Activated naive CD4-positive, alpha-beta T cell treated with anti-CD3 and anti-CD28 coated beads, Interleukin-2, amount 50 U/mL, for 24 hours (primary cell): ENCODE results near the gene EPG5.

Source experiments
- H3K27ac Mint-ChIP-seq: one replicate; pipeline ENCODE4 v1.8.0; 2021; ENCODE audit warnings: mild to moderate bottlenecking, mixed read lengths
- H3K27me3 Mint-ChIP-seq: one replicate; pipeline ENCODE4 v1.8.0; 2021; ENCODE audit warnings: mixed read lengths
- H3K36me3 Mint-ChIP-seq: one replicate; pipeline ENCODE4 v1.8.0; 2021; ENCODE audit warnings: mixed read lengths
- H3K4me1 Mint-ChIP-seq: one replicate; pipeline ENCODE4 v1.8.0; 2021; ENCODE audit warnings: mixed read lengths
- H3K4me3 Mint-ChIP-seq: one replicate; pipeline ENCODE4 v1.8.0; 2021; ENCODE audit warnings: mild to moderate bottlenecking, mixed read lengths
- H3K9me3 Mint-ChIP-seq: one replicate; pipeline ENCODE4 v1.8.0; 2021; ENCODE audit warnings: mixed read lengths

EPG5 gene

DNA sequence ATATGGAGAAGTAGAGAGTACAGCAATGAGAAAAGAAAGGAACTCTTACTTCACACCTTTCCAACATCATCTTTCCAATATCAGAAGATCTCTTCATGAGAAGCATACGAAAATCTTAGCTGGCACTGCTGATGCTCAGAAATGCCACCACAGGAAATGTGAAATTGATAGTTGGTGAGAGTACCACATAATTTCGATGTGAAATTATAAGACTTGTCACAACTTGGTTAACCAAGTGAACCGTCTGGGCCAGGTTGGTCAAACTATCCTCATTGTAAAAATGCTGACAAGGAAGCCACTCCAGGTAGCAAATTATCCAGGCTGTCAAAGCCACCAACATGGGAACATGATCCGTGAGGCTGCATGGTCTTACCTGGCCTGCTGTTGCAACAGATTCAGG lies 66.5 kb downstream of the EPG5 start:
- Mint-ChIP-seq H3K4me3 (no peak overlapping the region), H3K4me1 (no peaks in the 10 kb centered on the region), H3K27me3 (no peaks in the 10 kb centered on the region), H3K9me3 (no peaks in the 10 kb centered on the region), H3K27ac (no peak overlapping the region), H3K36me3 (peaks cover 21% of the 10 kb centered on the region)

DNA sequence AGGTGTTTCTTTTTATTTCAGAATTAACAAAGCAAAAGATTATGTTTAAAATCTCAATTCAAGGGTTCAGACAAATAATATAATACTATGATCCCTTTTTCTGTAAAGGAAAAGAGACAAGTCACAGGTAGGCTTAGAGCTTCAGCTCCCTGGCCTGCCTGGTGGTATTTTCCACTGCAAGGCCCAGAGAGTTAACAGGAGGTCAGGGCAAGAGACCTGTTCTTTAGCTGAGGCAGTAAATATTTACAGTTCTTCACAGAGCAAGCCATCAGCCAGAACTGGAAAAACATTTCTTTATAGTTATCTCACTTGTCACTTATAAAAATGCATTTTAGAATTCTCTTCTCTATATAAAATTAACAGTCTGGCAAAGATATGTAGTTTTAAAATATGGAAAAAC lies 70.1 kb downstream of the EPG5 start:
- no peak overlapping the region for H3K27ac Mint-ChIP-seq
- no peaks in the 10 kb centered on the region for H3K9me3 Mint-ChIP-seq
- H3K36me3 Mint-ChIP-seq, result peaks cover 25% of the 10 kb centered on the region

DNA sequence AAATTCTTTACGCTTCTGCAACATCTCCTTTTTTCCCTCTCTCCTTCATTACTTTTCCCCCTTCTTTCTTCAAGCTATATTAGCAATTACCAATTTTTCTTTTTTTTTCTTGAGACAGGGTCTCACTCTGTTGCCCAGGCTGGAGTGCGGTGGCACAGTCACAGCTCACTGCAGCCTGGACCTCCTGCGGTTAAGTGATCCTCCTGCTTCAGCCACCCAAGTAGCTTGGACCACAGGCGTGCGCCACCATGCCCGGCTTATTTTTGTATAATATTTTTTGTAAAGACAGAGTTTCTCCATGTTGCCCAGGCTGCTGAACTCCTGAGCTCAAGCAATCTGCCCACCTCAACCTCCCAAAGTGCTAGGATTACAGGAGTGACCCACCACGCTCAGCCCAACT lies 70.7 kb downstream of the EPG5 start:
- no peaks in the 10 kb centered on the region for H3K27me3 Mint-ChIP-seq
- no peak overlapping the region for H3K27ac Mint-ChIP-seq
- H3K4me1 Mint-ChIP-seq, result no peaks in the 10 kb centered on the region
- H3K4me3 Mint-ChIP-seq, result no peak overlapping the region
- H3K9me3 Mint-ChIP-seq, result no peaks in the 10 kb centered on the region
- peaks cover 25% of the 10 kb centered on the region for H3K36me3 Mint-ChIP-seq

More for the DNA sequence above, 70.1 kb downstream of the EPG5 start:
- H3K4me1 Mint-ChIP-seq, result no peaks in the 10 kb centered on the region
- H3K27me3 Mint-ChIP-seq, result no peaks in the 10 kb centered on the region
- no peak overlapping the region for H3K4me3 Mint-ChIP-seq

DNA sequence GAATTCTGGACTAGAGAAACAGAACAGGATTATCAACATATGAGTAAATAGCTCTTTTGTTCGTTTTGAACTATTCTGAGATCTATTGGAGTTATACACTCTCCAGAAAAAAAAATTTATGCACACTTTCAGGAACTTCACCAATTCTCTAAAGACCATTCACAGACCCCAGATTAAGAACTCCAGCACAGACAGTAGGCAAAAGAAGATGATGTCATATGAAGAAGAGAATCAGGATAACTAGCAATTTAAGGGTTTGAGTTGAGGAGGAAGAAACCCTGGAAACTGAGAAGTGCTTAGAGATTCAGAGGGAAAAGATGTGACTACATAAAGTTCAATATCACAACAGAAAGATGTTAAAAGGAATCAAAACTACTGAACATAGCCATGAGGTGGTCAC lies 71.8 kb downstream of the EPG5 start:
- no peaks in the 10 kb centered on the region for H3K27me3 Mint-ChIP-seq
- H3K4me1 Mint-ChIP-seq, result no peaks in the 10 kb centered on the region
- peaks cover 28% of the 10 kb centered on the region for H3K36me3 Mint-ChIP-seq
- no peaks in the 10 kb centered on the region for H3K9me3 Mint-ChIP-seq
- no peak overlapping the region for H3K27ac Mint-ChIP-seq
- no peak overlapping the region for H3K4me3 Mint-ChIP-seq

DNA sequence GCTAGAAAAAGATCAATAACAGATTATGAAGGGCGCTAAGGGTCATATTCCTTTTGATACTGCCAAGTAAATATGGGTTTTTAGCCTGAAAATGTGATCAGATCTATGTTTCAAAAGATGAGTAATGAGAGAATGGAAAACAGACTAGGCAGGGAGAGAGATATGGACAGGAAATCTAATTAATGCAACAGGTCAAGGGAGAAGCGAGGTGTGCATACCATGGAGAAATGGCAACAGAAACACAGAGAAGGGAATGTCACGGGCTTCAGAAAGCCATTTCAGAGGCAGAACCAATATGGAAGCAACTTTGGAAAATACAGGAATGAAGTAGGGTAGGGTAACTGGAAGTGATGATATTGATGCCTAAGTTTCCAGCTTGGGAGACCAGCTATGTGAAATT lies 72.3 kb downstream of the EPG5 start:
- H3K27me3 Mint-ChIP-seq, result no peaks in the 10 kb centered on the region
- H3K4me1 Mint-ChIP-seq, result no peaks in the 10 kb centered on the region
- no peaks in the 10 kb centered on the region for H3K9me3 Mint-ChIP-seq
- H3K27ac Mint-ChIP-seq, result peak overlapping the region; percentile 48
- no peak overlapping the region for H3K4me3 Mint-ChIP-seq
- H3K36me3 Mint-ChIP-seq, result peaks cover 28% of the 10 kb centered on the region

DNA sequence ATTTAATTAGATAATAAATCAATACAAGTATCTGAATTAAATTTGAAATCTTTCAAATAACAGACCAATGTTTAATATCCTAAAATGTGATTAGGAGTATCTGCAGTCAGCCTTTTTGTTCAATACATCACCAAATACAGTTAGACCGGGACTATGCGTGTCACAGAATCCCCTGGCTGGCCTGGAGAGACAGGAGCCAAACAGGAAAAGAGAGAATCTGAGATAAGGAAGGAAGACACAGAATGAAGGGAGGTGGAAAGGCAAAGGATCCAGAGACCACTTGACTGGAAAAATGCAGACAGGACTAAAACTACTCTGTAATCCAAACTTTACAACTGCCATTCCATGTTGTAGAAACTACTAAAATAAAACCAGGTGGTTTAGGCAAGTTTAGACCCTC lies 75.3 kb downstream of the EPG5 start:
- Mint-ChIP-seq H3K36me3 (peaks cover 19% of the 10 kb centered on the region), H3K4me3 (no peak overlapping the region), H3K27me3 (no peaks in the 10 kb centered on the region), H3K27ac (peak overlapping the region; percentile 77), H3K4me1 (no peaks in the 10 kb centered on the region), H3K9me3 (no peaks in the 10 kb centered on the region)

DNA sequence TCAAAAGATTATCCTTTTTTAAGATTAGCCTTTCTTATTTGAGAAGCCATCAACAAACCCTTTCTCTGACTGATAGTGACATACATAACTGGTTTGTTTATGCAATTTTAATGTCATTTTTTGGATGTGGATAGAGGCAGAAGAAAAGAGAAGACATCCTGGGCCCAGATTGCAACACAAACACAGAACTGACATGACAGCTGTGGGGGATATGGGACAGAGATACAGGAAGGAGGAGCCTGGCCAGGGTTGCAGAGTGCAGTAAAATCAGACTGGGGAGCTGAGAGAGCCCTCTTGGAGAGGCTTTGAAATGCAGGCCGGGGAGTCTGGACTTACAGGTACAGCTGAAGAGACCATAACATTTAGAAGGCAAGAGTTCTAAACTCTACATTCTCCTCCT lies 76.5 kb downstream of the EPG5 start:
- H3K4me1 Mint-ChIP-seq, result no peaks in the 10 kb centered on the region
- H3K36me3 Mint-ChIP-seq, result peaks cover 16% of the 10 kb centered on the region
- peak overlapping the region; percentile 25 for H3K27ac Mint-ChIP-seq
- no peaks in the 10 kb centered on the region for H3K9me3 Mint-ChIP-seq
- H3K4me3 Mint-ChIP-seq, result no peak overlapping the region
- no peaks in the 10 kb centered on the region for H3K27me3 Mint-ChIP-seq

DNA sequence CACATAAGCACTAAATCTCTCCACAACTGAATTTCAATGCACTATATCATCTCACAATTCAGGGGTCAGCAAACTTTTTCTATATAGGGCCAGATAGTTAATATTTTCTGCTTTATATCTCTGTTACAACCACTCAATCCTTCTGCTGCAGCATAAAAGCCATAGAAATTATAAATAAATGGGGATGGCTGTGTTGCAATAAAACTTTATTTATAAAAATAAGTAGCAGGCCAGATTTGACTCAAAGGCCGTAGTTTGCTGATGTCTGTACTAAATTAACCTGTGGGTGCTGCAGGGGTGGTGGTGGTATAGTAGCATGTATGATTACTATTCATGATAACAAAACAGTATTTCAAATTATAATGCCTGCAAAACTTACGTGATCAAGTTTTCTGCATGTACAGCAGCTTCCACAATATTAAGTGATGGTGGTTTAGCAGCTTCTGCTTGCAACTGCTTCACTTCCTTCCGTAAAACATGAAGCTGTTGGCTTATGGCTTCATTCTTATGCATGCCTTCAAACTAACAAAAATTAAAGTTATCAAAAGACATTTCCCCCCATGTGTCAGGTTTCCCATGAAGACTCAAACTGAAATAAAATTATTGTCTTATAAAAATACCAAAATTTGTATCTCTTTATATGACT lies 77.6 kb downstream of the EPG5 start:
- H3K36me3 Mint-ChIP-seq, result peaks cover 10% of the 10 kb centered on the region
- H3K27ac Mint-ChIP-seq, result no peak overlapping the region

DNA sequence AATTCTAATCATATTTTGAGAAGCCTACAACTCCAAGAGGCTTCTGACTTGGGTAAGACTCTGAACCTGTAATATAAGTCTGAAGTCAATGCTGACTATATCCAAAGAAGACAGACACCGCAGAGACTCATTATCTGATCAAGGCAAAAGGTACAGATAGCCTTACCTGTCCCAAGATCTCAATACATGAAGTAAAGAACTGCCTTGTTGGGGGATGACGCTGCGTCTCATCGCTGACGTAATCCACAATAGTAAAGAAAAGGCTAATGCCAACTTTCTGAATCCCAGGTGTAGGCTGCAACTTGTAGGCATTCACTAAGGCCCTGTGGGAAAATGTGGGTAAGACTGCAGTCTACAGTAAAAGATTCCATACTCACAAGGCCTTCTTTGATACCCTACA lies 79.5 kb downstream of the EPG5 start:
- Mint-ChIP-seq H3K27ac (no peak overlapping the region), H3K36me3 (peaks cover 13% of the 10 kb centered on the region), H3K27me3 (no peaks in the 10 kb centered on the region), H3K4me3 (no peak overlapping the region), H3K4me1 (no peaks in the 10 kb centered on the region), H3K9me3 (no peaks in the 10 kb centered on the region)

More for the DNA sequence above, 77.6 kb downstream of the EPG5 start:
- no peaks in the 10 kb centered on the region for H3K4me1 Mint-ChIP-seq
- H3K27me3 Mint-ChIP-seq, result no peaks in the 10 kb centered on the region
- H3K4me3 Mint-ChIP-seq, result no peak overlapping the region
- H3K9me3 Mint-ChIP-seq, result no peaks in the 10 kb centered on the region

DNA sequence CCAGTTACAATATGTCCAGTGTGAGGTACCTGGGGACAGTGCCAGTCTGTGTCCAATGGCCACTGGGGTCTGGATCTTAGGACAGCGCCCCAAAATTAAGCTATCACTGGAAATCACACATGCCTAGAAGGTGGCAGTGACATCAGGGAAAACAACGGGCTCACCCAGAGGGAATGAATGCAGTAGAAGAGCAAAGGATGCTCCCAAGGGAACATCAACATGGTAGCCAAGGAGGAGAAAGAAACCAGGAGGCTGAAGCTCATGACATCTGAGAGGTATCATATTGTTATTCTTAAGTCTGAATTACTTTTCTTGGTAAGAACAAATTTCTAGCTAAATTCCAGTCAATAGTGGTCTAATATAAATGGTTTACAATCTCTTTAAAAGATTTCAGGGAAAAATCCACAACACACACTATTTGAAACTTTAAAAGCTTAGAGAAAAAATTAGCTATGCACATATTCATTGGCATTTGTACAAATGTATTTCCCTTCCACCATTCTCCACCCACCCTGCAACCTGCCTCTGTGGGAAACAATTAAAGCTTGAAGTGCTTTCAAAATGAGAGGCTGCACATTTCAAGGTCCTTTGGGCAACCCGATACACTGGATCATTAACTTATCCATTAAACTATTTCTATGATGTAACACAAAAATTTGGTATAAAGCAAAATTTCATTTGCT lies 86.1 kb downstream of the EPG5 start:
- Mint-ChIP-seq H3K27ac (no peak overlapping the region), H3K4me1 (peaks cover 8% of the 10 kb centered on the region), H3K36me3 (peaks cover 11% of the 10 kb centered on the region), H3K27me3 (no peaks in the 10 kb centered on the region), H3K4me3 (no peak overlapping the region), H3K9me3 (no peaks in the 10 kb centered on the region)

DNA sequence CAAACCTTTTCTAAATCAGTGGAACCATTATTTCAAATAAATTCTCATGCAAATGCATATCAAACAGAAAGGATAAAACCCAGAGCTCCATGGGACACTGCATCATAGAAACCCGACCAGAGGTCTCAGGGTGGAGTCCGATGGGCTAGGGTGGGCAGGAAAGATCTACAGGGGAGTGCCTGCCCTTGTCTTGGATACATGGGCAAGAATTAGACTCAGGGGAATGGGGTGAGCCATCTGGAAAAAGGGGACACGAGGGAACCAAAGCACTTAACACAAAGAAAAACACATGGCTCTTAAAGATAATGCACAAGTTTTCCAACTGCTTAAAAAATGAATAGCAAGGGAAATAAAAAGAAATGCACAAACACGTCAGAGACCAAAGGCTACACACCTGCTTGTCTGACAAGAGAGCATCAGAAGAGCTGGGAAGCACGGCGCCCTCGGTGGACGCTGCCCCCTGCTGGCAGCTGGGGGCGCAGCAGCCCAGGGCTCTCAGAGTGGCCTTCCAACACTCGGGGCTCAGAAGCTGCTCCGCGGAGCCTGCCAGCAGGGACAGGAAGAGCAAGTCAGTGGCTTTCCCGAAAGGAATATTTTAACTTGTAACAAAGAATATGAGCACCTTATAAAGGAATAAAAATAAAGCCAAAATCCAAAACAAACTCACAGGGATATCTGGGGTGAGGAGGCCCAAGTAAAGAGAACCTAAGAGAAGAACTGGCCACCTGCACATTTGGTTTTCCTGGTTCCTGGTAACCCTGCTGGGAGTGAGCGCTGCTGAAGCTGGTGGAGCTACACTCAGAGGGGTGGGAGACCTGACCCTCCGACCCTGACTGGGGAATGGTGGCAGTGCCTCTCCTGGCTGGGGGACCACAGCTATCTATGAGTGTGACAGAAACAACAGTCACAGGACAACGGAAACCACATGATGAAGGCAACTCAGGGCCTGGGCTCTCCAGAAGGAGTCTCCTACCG lies 87.2 kb downstream of the EPG5 start:
- H3K4me1 Mint-ChIP-seq, result peaks cover 15% of the 10 kb centered on the region
- peak overlapping the region; percentile 25 for H3K27ac Mint-ChIP-seq
- no peak overlapping the region for H3K4me3 Mint-ChIP-seq

DNA sequence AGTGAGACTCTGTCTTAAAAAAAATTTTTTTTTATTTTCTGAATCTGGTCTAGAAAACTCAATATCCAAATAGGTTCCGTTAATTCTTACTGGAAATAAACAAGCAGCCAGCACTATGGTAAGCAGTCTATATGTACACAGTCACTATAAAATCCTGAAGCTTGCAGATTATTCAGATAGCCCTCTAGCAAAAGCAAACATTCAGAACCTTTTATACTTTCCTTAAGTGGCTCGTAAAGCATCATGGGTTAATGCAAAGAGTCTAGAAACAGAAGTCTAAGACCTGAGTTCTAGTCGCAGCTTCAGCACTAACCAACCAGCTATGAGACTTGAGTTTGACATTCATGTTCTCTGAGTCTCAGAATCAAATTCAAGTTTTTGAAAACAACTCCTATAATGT lies 89.7 kb downstream of the EPG5 start:
- Mint-ChIP-seq H3K4me1 (peaks cover 32% of the 10 kb centered on the region), H3K36me3 (peaks cover 25% of the 10 kb centered on the region), H3K27me3 (no peaks in the 10 kb centered on the region), H3K9me3 (peaks cover 6% of the 10 kb centered on the region), H3K4me3 (no peak overlapping the region), H3K27ac (no peak overlapping the region)

More for the DNA sequence above, 87.2 kb downstream of the EPG5 start:
- H3K36me3 Mint-ChIP-seq, result peaks cover 16% of the 10 kb centered on the region
- H3K27me3 Mint-ChIP-seq, result no peaks in the 10 kb centered on the region
- H3K9me3 Mint-ChIP-seq, result peaks cover 6% of the 10 kb centered on the region

DNA sequence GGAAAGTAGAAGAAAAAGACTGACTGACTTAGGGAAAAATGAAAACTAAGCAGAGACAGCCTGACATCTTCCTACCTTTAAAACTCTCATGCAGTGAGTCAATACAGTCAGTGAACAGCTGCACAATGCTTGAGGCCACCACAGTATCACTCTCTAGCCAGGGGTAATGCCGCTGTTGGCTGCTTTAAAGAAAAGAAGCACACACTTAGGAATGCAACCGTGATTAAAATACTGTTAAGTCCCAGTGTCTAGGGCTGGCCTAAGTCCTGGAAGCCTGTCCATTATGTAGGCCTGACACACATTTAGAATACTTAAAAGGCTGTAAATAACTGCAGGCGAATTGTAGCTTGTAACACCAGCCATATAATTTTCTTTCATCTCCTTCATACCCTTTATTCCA lies 91.0 kb downstream of the EPG5 start:
- Mint-ChIP-seq H3K27ac (no peak overlapping the region), H3K4me1 (peaks cover 35% of the 10 kb centered on the region), H3K27me3 (no peaks in the 10 kb centered on the region), H3K36me3 (peaks cover 27% of the 10 kb centered on the region), H3K9me3 (peaks cover 6% of the 10 kb centered on the region), H3K4me3 (no peak overlapping the region)

DNA sequence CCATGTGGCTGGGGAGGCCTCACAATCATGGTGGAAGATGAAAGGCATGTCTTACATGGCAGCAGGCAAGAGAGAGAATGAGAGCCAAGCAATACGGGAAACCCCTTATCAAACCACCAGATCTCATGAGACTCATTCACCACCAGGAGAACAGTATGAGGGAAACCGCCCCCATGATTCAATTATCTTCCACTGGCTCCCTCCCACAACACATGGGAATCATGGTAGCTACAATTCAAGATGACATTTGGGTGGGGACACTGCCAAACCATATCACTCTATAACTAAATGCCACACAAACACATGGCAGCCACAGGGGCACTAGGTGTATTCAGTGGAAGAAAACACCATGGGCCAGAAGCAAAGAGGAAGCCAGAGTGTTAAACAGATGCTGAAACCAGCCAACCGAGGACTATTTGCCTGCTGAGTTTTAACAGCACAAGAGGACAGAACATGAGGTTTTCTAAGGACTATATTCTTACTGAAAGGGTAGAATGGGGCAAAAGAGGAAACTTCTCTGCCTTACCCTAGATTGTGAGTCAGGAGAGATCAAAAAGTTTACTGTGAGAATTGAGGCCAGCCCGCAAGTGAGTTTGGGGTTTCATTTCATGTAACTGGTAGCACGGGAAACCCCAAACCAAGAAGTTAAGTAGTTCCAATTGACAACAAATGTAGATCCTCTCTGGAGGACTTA lies 92.5 kb downstream of the EPG5 start:
- Mint-ChIP-seq H3K4me3 (peak overlapping the region; percentile 78), H3K36me3 (peaks cover 35% of the 10 kb centered on the region), H3K9me3 (peaks cover 6% of the 10 kb centered on the region), H3K4me1 (peaks cover 29% of the 10 kb centered on the region), H3K27me3 (no peaks in the 10 kb centered on the region), H3K27ac (peak overlapping the region; percentile 94)

DNA sequence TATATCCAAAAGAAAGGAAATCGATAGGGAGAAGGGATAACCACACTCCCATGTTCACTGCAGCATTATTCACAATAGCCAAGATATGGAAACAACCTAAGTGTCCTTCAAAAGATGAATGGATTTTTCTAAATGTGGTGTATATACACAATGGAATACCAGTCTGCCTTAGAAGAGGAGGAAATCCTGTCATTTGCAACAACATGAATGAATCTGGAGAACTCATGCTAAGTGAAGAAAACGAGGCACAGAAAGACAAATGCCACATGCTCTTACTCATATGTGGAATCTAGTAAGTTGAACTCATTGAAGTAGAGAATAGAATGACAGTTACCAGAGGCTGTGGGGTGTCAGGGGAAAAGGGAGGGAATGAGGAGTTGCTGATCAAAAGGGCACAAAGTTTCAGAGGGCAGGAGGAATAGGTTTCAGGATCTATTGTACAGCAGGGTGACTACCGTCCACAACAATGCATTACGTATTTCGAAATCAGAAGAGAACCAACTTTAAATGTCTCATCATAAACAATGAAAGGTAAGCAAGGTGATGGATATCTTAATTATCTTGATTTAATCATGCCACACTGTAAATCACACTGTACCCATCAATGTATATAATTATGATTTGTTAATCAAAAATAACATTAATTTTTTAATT lies 95.6 kb downstream of the EPG5 start:
- no peak overlapping the region for H3K27ac Mint-ChIP-seq
- no peak overlapping the region for H3K4me3 Mint-ChIP-seq
- peaks cover 44% of the 10 kb centered on the region for H3K36me3 Mint-ChIP-seq
- H3K9me3 Mint-ChIP-seq, result peaks cover 6% of the 10 kb centered on the region
- peaks cover 32% of the 10 kb centered on the region for H3K4me1 Mint-ChIP-seq
- H3K27me3 Mint-ChIP-seq, result no peaks in the 10 kb centered on the region
